Upper lobe of right lung (tissue), 1 donor: ENCODE measurements around the gene MAML3. TPM values are rescaled to one million over a fixed set of nuclear protein-coding genes. Genes with fewer than 3 reads are reported as not detected.

Experiments used
- ATAC-seq: fragments of 200-7000 bp; cut with Tn5 transposase; one replicate; pipeline ENCODE4 v1.9.1; 2020; ENCODE audit warnings: mild to moderate bottlenecking, moderate library complexity
- DNase-seq: peaks from one replicate; pipeline ENCODE4 v3.0.0-alpha.2; 2020
- H3K27ac ChIP-seq: fragments of 200-600 bp; one replicate; pipeline ENCODE4 v1.8.0; 2022
- H3K27me3 ChIP-seq: fragments of 200-600 bp; one replicate; pipeline ENCODE4 v1.8.0; 2022; ENCODE audit warnings: mild to moderate bottlenecking
- H3K36me3 ChIP-seq: fragments of 200-600 bp; one replicate; pipeline ENCODE4 v1.8.0; 2022
- H3K4me1 ChIP-seq: fragments of 200-600 bp; one replicate; pipeline ENCODE4 v1.8.0; 2022
- H3K4me3 ChIP-seq: fragments of 200-600 bp; one replicate; pipeline ENCODE4 v1.8.0; 2022; ENCODE audit warnings: mild to moderate bottlenecking
- H3K9me3 ChIP-seq: fragments of 200-600 bp; one replicate; pipeline ENCODE4 v1.8.0; 2022
- intact Hi-C: fragments of 100-400 bp; cut with DNase I; formaldehyde crosslinking; loops from one replicate; pipeline ENCODE4 v1.11.0; 2022
- total RNA-seq: library from RNA; stranded (reverse); fragmentation: NEBNext Ultra II Directional; extraction: Animal tissue kit (Norgen Biotek cat#: 25700); gene quantifications from one replicate; pipeline ENCODE4 v1.2.1, GENCODE V29; 2021
- TF ChIP-seq, protein P1 (sequence below): fragments of 200-600 bp; IDR thresholded peaks from one replicate; pipeline ENCODE4 v1.8.0; 2022; ENCODE audit warnings: antibody characterized with exemption
- donor health status: DM: no; HTN: yes; CAD: no; lungs with severe emphysema.

Gene MAML3
- total RNA-seq, 1 donor from 2014 or later, result 13.1 TPM

- Histone ChIP-seq H3K36me3 (no peaks in the 10 kb centered on the region), H3K27ac (no peak overlapping the region), H3K9me3 (no peaks in the 10 kb centered on the region), H3K4me3 (no peak overlapping the region), H3K27me3 (no peaks in the 10 kb centered on the region), H3K4me1 (no peaks in the 10 kb centered on the region)
- no peak for DNase-seq
- no peak for ATAC-seq
- TF ChIP-seq, protein P1, sequence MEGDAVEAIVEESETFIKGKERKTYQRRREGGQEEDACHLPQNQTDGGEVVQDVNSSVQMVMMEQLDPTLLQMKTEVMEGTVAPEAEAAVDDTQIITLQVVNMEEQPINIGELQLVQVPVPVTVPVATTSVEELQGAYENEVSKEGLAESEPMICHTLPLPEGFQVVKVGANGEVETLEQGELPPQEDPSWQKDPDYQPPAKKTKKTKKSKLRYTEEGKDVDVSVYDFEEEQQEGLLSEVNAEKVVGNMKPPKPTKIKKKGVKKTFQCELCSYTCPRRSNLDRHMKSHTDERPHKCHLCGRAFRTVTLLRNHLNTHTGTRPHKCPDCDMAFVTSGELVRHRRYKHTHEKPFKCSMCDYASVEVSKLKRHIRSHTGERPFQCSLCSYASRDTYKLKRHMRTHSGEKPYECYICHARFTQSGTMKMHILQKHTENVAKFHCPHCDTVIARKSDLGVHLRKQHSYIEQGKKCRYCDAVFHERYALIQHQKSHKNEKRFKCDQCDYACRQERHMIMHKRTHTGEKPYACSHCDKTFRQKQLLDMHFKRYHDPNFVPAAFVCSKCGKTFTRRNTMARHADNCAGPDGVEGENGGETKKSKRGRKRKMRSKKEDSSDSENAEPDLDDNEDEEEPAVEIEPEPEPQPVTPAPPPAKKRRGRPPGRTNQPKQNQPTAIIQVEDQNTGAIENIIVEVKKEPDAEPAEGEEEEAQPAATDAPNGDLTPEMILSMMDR, result no peak
- intact Hi-C loops, result no loop called here
Measured at GRCh38 chr4:140168936-140169335, 15.0 kb upstream of the MAML3 start.

DNA sequence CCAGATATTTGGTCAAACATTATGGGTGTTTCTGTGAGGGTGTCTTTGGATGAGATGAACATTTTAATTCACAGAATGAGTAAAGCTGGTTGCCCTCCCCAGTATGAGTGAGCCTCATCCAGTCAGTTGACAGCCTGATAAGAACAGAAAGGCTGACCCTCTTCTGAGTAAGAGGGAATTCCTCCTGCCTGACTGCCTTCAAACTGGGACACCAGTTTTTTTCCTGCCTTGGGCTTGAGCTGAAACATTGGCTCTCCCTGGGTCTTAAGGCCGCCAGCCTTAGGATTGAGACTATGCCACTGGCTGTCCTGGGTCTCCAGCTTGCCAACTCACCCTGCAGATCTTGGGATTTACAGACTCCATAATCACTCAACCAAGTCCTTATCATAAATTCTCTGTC, 14.5 kb upstream of the MAML3 start:
- TF ChIP-seq, protein P1, result no peak
- DNase-seq (no peak), ATAC-seq (no peak)
- Histone ChIP-seq H3K4me3 (no peak overlapping the region), H3K27ac (no peak overlapping the region), H3K36me3 (no peaks in the 10 kb centered on the region), H3K27me3 (no peaks in the 10 kb centered on the region), H3K4me1 (no peaks in the 10 kb centered on the region), H3K9me3 (no peaks in the 10 kb centered on the region)
- intact Hi-C loops, result no loop called here

DNA sequence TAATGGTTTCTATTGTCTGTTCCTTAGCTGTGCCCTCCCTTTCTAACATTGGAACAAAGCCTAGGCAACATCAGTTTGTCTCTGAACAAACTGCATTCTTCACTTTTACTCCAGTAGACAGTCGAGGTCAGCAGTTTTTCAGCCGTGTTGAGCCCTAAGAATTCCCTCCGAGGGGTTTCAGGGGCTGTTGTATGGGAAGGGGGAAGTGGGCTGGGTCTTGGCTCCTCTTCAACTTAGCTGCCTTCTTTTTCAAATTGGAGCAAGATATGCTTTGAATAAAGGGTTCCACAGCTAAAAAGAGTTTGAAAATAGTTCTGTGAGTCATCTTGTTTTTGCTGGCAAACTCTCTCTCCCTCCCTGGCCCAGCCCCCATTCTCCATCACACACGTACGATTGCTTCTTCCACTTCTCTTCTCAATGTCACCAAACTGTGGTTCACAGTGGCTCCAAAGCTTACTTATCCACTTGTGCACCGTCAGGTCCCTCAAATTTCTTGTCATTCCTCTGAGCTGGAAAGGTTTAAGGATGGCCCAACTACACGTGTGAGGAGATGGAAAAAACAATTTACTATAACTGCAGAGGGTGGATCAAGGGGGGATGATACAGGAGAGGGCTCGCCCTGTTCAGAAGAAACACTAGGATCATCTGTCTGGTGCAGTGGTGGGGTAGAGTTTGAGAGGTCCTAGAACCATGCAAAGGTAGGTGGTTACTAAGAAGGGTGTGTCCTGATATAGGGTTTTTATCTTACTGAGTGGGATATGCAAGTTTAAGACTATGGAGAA, 9.2 kb upstream of the MAML3 start:
- H3K4me3 ChIP-seq, result no peak overlapping the region
- intact Hi-C loops, result no loop called here
- no peaks in the 10 kb centered on the region for H3K36me3 ChIP-seq
- no peak overlapping the region for H3K27ac ChIP-seq
- TF ChIP-seq, protein P1, result no peak
- no peaks in the 10 kb centered on the region for H3K9me3 ChIP-seq
- DNase-seq (no peak), ATAC-seq (no peak)
- peaks cover 8% of the 10 kb centered on the region for H3K4me1 ChIP-seq
- no peaks in the 10 kb centered on the region for H3K27me3 ChIP-seq

- TF ChIP-seq, protein P1, result no peak
- Histone ChIP-seq H3K4me1 (peaks cover 10% of the 10 kb centered on the region), H3K27me3 (no peaks in the 10 kb centered on the region), H3K36me3 (no peaks in the 10 kb centered on the region), H3K4me3 (no peak overlapping the region), H3K9me3 (no peaks in the 10 kb centered on the region), H3K27ac (no peak overlapping the region)
- ATAC-seq (no peak), DNase-seq (no peak)
- intact Hi-C loops, result no loop called here
Measured at GRCh38 chr4:140162596-140162995, 8.6 kb upstream of the MAML3 start.

GRCh38 chr4:140158365-140159030, 4.5 kb upstream of the MAML3 start:
- Histone ChIP-seq H3K36me3 (no peaks in the 10 kb centered on the region), H3K4me3 (no peak overlapping the region), H3K27me3 (no peaks in the 10 kb centered on the region), H3K4me1 (peaks cover 10% of the 10 kb centered on the region), H3K27ac (peak overlapping the region; percentile 17), H3K9me3 (no peaks in the 10 kb centered on the region)
- TF ChIP-seq, protein P1, result no peak
- ATAC-seq (peak; percentile 44), DNase-seq (no peak)
- intact Hi-C loops, result loop anchor here (10.0 kb wide), 1 partner anchor 424 kb away; no protein-coding TSS in a partner anchor
